K562 (cell line): ENCODE measurements around the gene IRF3. TPM values are rescaled to one million over a fixed set of nuclear protein-coding genes. Genes with fewer than 3 reads are reported as not detected.
A peak's percentile ranks its signal among the peaks of the same experiment; 100 is the strongest.

Experiments used
- AFF4 ChIP-seq: sonication (generic); formaldehyde crosslinking; IDR thresholded peaks from 2 replicates; pipeline ENCODE4 v1.8.0; 2023; ENCODE audit warnings: mild to moderate bottlenecking, missing genetic modification reagents
- CBX8 ChIP-seq: fragments of 200-600 bp; sonication (generic); IDR thresholded peaks from 2 replicates; pipeline ENCODE4 v1.6.1; 2012; ENCODE audit warnings: borderline replicate concordance, mixed run types, low read depth, mild to moderate bottlenecking, moderate library complexity, mixed read lengths, low read length, control low read depth, inconsistent platforms; ENCODE audit not compliant: poor library complexity, severe bottlenecking; ENCODE audit errors: extremely low read depth
- NFRKB ChIP-seq: fragments of 450-650 bp; IDR thresholded peaks from 2 replicates; pipeline ENCODE4 v1.6.1; 2016; ENCODE audit warnings: low read depth
- POLR2G ChIP-seq: fragments of 200-400 bp; formaldehyde crosslinking; IDR thresholded peaks from 2 replicates; pipeline ENCODE4 v1.6.1; 2017; ENCODE audit warnings: low read depth, mild to moderate bottlenecking, antibody characterized with exemption, low read length, moderate library complexity
- RAD51 ChIP-seq: fragments of 450-650 bp; IDR thresholded peaks from 2 replicates; pipeline ENCODE4 v1.7.1; 2016; ENCODE audit warnings: low read depth, mild to moderate bottlenecking, borderline replicate concordance
- SMAD4 ChIP-seq: fragments of 250-450 bp; sonication (Bioruptor Pico); conservative IDR thresholded peaks from 2 replicates; pipeline ENCODE4 v1.8.0; 2021; ENCODE audit warnings: inconsistent platforms, mild to moderate bottlenecking, moderate library complexity
- STAT5B ChIP-seq: fragments of 250-450 bp; sonication (Bioruptor Pico); IDR thresholded peaks from 2 replicates; pipeline ENCODE4 v1.8.0; 2021; ENCODE audit warnings: mild to moderate bottlenecking, inconsistent platforms
- TCF7L2 ChIP-seq: fragments of 150-350 bp; IDR thresholded peaks from 2 replicates; pipeline ENCODE4 v1.6.1; 2016; ENCODE audit warnings: low read depth, mild to moderate bottlenecking, low read length, moderate library complexity
- ZBTB40 ChIP-seq, 2 experiments: fragments of 450-650 bp in 1 of 2; sonication (generic) in 1 of 2; formaldehyde crosslinking in 1 of 2; IDR thresholded peaks; 2 replicates each; pipeline versions ENCODE4 v1.7.1 to v1.9.0; 2016 to 2022; ENCODE audit warnings: inconsistent platforms in 1 of 2, mild to moderate bottlenecking in 1 of 2, missing genetic modification reagents in 1 of 2
- ZFP36 ChIP-seq: fragments of 150-350 bp; IDR thresholded peaks from 2 replicates; pipeline ENCODE4 v1.6.1; 2018; ENCODE audit warnings: low read length, low read depth; ENCODE audit not compliant: partially characterized antibody
- ZNF384 ChIP-seq: IDR thresholded peaks from 2 replicates; pipeline ENCODE4 v1.6.1; 2012; ENCODE audit warnings: low read depth, low read length, improper control_type of control experiment
- ZNF830 ChIP-seq: fragments of 250-450 bp; sonication (Bioruptor Pico); IDR thresholded peaks from 2 replicates; pipeline ENCODE4 v1.5.0; 2021; ENCODE audit warnings: mild to moderate bottlenecking
- polyA plus RNA-seq, 8 experiments: library from polyadenylated mRNA; depleted of rRNA in 4 of 8; stranded (reverse) in 5 of 8; unstranded in 3 of 8; fragments of >200 nt; fragmentation: Nextera tagmentation in 2 of 8; fragmentation: Illumina TruSeq in 1 of 8; extraction: Ambion mirVana in 2 of 8; extraction: Trizol in 1 of 8; gene quantifications; 2 replicates each; pipeline versions ENCODE4 v1.2.1 to v1.2.3, GENCODE V29; 2011 to 2014; ENCODE audit warnings: inconsistent platforms in 1 of 8, missing spikeins in 1 of 8
- total RNA-seq, 7 experiments: library from RNA; depleted of rRNA in 6 of 7; stranded (reverse); fragments of >200 nt in 6 of 7; fragmentation: Illumina TruSeq in 2 of 7; extraction: Trizol in 2 of 7; gene quantifications; 2 replicates each; pipeline versions ENCODE4 v1.2.1 to v1.2.3, GENCODE V29; 2011 to 2021; ENCODE audit warnings: low replicate concordance in 1 of 7

IRF3 gene
- total and polyA plus RNA-seq, 9 of the 15 experiments (the other 6 are each of a cell fraction or from before 2014, with no cell fraction given): 7.5 to 145 (median 65.4) TPM

- peak; percentile 29; the same call in 1 of the 2 replicates for TF ChIP-seq ZBTB40 (IDR thresholded peaks at IDR 0.05)
- no peak for TF ChIP-seq ZBTB40 (CRISPR knock-in tag; IDR thresholded peaks at IDR 0.05)
- TF ChIP-seq POLR2G: peak; percentile 13; the same call in 1 of the 2 replicates
- no peak for TF ChIP-seq CBX8
- TF ChIP-seq ZFP36: peak; percentile 100
- TF ChIP-seq NFRKB: peak; percentile 68; the same call in 1 of the 2 replicates
- TF ChIP-seq AFF4 (CRISPR knock-in tag): peak; percentile 85; the same call in 1 of the 2 replicates
- no peak for TF ChIP-seq RAD51
- TF ChIP-seq SMAD4 (CRISPR knock-in tag): 0 out of 2 replicates have a peak, but pooled peaks have one; percentile 33
- TF ChIP-seq ZNF384: peak; percentile 43; the same call in 1 of the 2 replicates
- no peak for TF ChIP-seq STAT5B (CRISPR knock-in tag)
- TF ChIP-seq TCF7L2: peak; percentile 97
- no peak for TF ChIP-seq ZNF830 (CRISPR knock-in tag)
Observed at GRCh38 chr19:49676136-49676783, 10.6 kb upstream of the IRF3 start (continued).
